HEK293T (cell line): ENCODE results near the gene HIPK4.

Source experiments
- BHLHE40 ChIP-seq: fragments of 450-650 bp; IDR thresholded peaks from 2 replicates; pipeline ENCODE4 v1.6.1; 2016; ENCODE audit warnings: mild to moderate bottlenecking, moderate library complexity, borderline replicate concordance
- CTBP1 ChIP-seq: fragments of 450-650 bp; IDR thresholded peaks from 2 replicates; pipeline ENCODE4 v1.6.1; 2016; ENCODE audit warnings: borderline replicate concordance
- ELF4 ChIP-seq: fragments of 450-650 bp; IDR thresholded peaks from 2 replicates; pipeline ENCODE4 v1.6.1; 2017; ENCODE audit warnings: antibody characterized with exemption
- FOXA1 ChIP-seq: fragments of 450-650 bp; IDR thresholded peaks from 2 replicates; pipeline ENCODE4 v1.6.1; 2016; ENCODE audit warnings: mild to moderate bottlenecking
- FOXK2 ChIP-seq: fragments of 450-650 bp; IDR thresholded peaks from 2 replicates; pipeline ENCODE4 v1.6.1; 2016; ENCODE audit warnings: mild to moderate bottlenecking
- FOXM1 ChIP-seq: fragments of 450-650 bp; IDR thresholded peaks from 2 replicates; pipeline ENCODE4 v1.6.1; 2017; ENCODE audit warnings: mild to moderate bottlenecking, borderline replicate concordance
- L3MBTL2 ChIP-seq: fragments of 450-650 bp; conservative IDR thresholded peaks from 2 replicates; pipeline ENCODE4 v1.6.1; 2016; ENCODE audit warnings: mild to moderate bottlenecking
- NFRKB ChIP-seq: fragments of 450-650 bp; IDR thresholded peaks from 2 replicates; pipeline ENCODE4 v1.6.1; 2016; ENCODE audit warnings: mild to moderate bottlenecking, moderate library complexity
- TARDBP ChIP-seq: fragments of 450-650 bp; IDR thresholded peaks from 2 replicates; pipeline ENCODE4 v1.6.1; 2016
- TF ChIP-seq, protein P1 (sequence below): fragments of 450-650 bp; IDR thresholded peaks from 2 replicates; pipeline ENCODE4 v1.6.1; 2016

DNA sequence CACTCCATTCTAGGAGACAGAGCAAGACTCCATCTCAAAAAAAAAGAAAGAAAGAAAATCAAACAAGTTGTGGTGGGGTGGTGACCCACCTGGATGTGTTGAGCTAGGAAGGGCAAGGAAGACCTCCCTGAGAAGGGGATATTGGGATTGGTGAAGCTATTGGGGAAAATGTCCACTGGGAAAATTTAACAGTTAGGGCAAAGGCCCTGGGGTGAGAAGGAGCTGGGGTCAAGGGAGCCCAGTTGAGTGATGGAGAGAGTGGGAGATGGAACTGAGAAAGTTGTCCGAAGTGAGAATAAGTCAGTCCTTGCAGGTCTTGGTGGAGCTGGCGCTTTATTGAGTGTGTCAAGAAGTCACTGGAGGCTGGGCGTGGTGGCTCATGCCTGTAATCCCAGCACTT, 48.3 kb upstream of the HIPK4 start:
- TF ChIP-seq, protein P1, sequence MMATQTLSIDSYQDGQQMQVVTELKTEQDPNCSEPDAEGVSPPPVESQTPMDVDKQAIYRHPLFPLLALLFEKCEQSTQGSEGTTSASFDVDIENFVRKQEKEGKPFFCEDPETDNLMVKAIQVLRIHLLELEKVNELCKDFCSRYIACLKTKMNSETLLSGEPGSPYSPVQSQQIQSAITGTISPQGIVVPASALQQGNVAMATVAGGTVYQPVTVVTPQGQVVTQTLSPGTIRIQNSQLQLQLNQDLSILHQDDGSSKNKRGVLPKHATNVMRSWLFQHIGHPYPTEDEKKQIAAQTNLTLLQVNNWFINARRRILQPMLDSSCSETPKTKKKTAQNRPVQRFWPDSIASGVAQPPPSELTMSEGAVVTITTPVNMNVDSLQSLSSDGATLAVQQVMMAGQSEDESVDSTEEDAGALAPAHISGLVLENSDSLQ, result no peak
- TF ChIP-seq TARDBP, result no peak
- TF ChIP-seq FOXA1, result no peak
- TF ChIP-seq FOXM1, result no peak
- no peak for TF ChIP-seq L3MBTL2
- no peak for TF ChIP-seq ELF4
- TF ChIP-seq FOXK2, result no peak
- TF ChIP-seq CTBP1, result no peak
- no peak for TF ChIP-seq NFRKB
- TF ChIP-seq BHLHE40, result no peak
